ENCODE results near the gene OR11L1. TPM values are rescaled to one million over a fixed set of nuclear protein-coding genes. Genes with fewer than 3 reads are reported as not detected.

The OR11L1 gene
- total RNA-seq, 1 donor from 2014 or later, result not detected

DNA sequence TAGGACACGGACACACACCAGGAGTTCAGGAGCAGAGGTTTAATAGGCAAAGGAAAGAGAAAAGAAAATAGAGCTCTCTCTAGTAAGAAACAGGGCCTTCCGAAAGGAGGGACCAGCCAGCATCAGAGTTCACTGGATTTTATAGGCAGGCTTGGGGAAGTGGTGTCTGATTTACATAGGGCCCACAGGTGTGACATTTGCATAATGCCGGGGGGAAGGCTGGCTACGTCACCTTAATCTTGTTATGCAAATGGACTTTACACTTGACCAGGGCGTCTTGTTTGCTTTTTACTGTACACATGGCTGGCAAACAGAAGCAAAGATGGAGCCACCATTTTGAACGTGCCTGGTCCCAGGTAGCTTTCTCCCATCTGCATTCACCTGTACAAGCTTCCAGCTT lies 17.7 kb downstream of the OR11L1 start, which contains the start of gene OR14A16:
TSS of gene OR14A16 (minus strand) at position 97 of the 400 bp plus-strand sequence. CDS start 8,390 bp downstream, outside the sequence.
- H3K27ac Mint-ChIP-seq (ENCODE audit: unreplicated experiment), result no peak within 1 kb of the TSS
- H3K4me1 Mint-ChIP-seq (ENCODE audit: unreplicated experiment), result no peaks in the 10 kb centered on the region

DNA sequence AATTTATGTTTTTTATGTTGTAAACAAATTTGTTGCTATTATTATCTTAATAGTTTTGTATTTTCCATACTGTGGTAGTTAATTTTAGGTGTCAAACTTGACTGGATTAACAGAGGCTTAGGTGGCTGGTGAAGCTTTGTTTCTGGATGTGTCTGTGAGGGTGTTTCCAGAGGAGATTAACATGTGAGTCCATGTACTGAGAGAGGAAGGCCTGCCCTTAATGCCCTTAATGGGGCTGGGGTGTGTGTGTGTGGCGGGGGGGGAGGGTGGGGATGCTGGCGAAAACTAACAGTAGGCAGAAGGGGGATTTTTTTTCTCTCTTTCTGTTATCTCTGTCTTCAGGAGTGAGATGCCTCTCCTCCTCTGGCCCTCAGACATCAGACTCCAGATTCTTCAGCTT lies 19.6 kb downstream of the OR11L1 start:
- Mint-ChIP-seq H3K36me3 (ENCODE audit: low read depth, unreplicated experiment) (no peaks in the 10 kb centered on the region), H3K27ac (ENCODE audit: unreplicated experiment) (no peak overlapping the region), H3K4me3 (ENCODE audit: unreplicated experiment) (no peak overlapping the region), H3K4me1 (ENCODE audit: unreplicated experiment) (no peaks in the 10 kb centered on the region), H3K9me3 (ENCODE audit: unreplicated experiment) (peaks cover 5% of the 10 kb centered on the region), H3K27me3 (ENCODE audit: unreplicated experiment) (no peaks in the 10 kb centered on the region)
- no peak for DNase-seq (ENCODE audit: low spot score)
- TF ChIP-seq, protein P1, sequence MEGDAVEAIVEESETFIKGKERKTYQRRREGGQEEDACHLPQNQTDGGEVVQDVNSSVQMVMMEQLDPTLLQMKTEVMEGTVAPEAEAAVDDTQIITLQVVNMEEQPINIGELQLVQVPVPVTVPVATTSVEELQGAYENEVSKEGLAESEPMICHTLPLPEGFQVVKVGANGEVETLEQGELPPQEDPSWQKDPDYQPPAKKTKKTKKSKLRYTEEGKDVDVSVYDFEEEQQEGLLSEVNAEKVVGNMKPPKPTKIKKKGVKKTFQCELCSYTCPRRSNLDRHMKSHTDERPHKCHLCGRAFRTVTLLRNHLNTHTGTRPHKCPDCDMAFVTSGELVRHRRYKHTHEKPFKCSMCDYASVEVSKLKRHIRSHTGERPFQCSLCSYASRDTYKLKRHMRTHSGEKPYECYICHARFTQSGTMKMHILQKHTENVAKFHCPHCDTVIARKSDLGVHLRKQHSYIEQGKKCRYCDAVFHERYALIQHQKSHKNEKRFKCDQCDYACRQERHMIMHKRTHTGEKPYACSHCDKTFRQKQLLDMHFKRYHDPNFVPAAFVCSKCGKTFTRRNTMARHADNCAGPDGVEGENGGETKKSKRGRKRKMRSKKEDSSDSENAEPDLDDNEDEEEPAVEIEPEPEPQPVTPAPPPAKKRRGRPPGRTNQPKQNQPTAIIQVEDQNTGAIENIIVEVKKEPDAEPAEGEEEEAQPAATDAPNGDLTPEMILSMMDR (IDR thresholded peaks at IDR 0.05; ENCODE audit: unreplicated experiment), result no peak

More for the DNA sequence above, 17.7 kb downstream of the OR11L1 start, which contains the start of gene OR14A16:
- DNase-seq (ENCODE audit: low spot score), result no peak
- Mint-ChIP-seq H3K27me3 (ENCODE audit: unreplicated experiment) (peaks cover 2% of the 10 kb centered on the region), H3K9me3 (ENCODE audit: unreplicated experiment) (peaks cover 11% of the 10 kb centered on the region), H3K36me3 (ENCODE audit: low read depth, unreplicated experiment) (no peaks in the 10 kb centered on the region), H3K4me3 (ENCODE audit: unreplicated experiment) (no peak within 1 kb of the TSS)
- TF ChIP-seq, protein P1 (IDR thresholded peaks at IDR 0.05; ENCODE audit: unreplicated experiment), result no peak

DNA sequence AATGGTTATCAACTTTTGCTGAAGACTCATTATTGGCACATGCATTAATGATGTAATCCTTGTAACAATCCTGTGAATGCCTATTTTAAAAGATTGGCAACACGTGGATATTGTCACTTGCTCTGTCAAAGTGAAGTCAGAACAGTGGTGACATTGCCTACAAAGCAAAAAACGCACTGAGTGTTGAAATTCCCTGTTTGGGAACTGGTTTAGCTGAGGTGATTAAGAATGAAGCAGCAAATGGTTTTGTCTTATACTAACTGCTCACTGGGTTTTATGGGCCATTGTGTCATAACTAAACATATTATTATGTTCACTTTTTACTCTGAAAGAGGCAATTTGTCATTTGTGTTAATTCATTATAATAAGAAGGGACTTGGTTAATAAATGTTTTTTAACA lies 29.1 kb downstream of the OR11L1 start:
- Mint-ChIP-seq H3K4me1 (ENCODE audit: unreplicated experiment) (no peaks in the 10 kb centered on the region), H3K27ac (ENCODE audit: unreplicated experiment) (no peak overlapping the region), H3K4me3 (ENCODE audit: unreplicated experiment) (no peak overlapping the region), H3K9me3 (ENCODE audit: unreplicated experiment) (peaks cover 9% of the 10 kb centered on the region), H3K36me3 (ENCODE audit: low read depth, unreplicated experiment) (no peaks in the 10 kb centered on the region), H3K27me3 (ENCODE audit: unreplicated experiment) (no peaks in the 10 kb centered on the region)
- DNase-seq (ENCODE audit: low spot score), result no peak
- TF ChIP-seq, protein P1 (IDR thresholded peaks at IDR 0.05; ENCODE audit: unreplicated experiment), result no peak

DNA sequence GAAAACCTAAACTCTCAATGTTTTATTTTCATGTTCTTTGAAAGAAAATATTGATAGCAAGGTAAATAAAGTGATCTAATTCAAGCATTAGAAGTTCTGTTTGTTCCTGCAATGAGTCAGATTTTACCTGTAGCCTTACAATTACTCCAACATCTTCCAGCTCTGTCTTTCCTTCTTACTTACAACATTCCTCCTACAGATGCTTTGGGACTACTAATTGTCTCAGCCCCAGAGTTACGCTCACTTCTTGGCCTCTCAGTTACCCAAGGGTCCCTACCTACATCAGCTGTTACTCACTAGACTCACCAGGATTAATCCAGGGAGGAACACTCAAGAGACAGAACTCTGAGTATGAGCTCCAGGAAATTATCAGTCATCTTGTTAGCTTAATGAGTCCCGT lies 44.2 kb downstream of the OR11L1 start:
- Mint-ChIP-seq H3K9me3 (ENCODE audit: unreplicated experiment) (no peaks in the 10 kb centered on the region), H3K36me3 (ENCODE audit: low read depth, unreplicated experiment) (no peaks in the 10 kb centered on the region), H3K4me3 (ENCODE audit: unreplicated experiment) (no peak overlapping the region), H3K4me1 (ENCODE audit: unreplicated experiment) (no peaks in the 10 kb centered on the region), H3K27ac (ENCODE audit: unreplicated experiment) (no peak overlapping the region), H3K27me3 (ENCODE audit: unreplicated experiment) (peaks cover 3% of the 10 kb centered on the region)
- no peak for DNase-seq (ENCODE audit: low spot score)
- TF ChIP-seq, protein P1 (IDR thresholded peaks at IDR 0.05; ENCODE audit: unreplicated experiment), result no peak

Other genes with a start within 250 kb of the OR11L1 start
- not detected for gene OR2G3, start 236.3 kb downstream of the OR11L1 start, total RNA-seq (ENCODE audit: unreplicated experiment)
- not detected for gene OR13G1, start 162.2 kb downstream of the OR11L1 start, total RNA-seq (ENCODE audit: unreplicated experiment)
- gene OR6F1, start 125.2 kb downstream of the OR11L1 start, total RNA-seq (ENCODE audit: unreplicated experiment), result not detected
- gene OR14K1, start 103.3 kb downstream of the OR11L1 start, total RNA-seq (ENCODE audit: unreplicated experiment), result not detected
- not detected for gene OR14A2, start 93.8 kb downstream of the OR11L1 start, total RNA-seq (ENCODE audit: unreplicated experiment)
- not detected for gene OR1C1, start 81.3 kb downstream of the OR11L1 start, total RNA-seq (ENCODE audit: unreplicated experiment)
- not detected for gene OR14A16, start 17.8 kb downstream of the OR11L1 start, total RNA-seq (ENCODE audit: unreplicated experiment)
- gene TRIM58, start 15.3 kb upstream of the OR11L1 start, total RNA-seq (ENCODE audit: unreplicated experiment), result 1.4 TPM
- gene OR2W3, start 53.7 kb upstream of the OR11L1 start, total RNA-seq (ENCODE audit: unreplicated experiment), result 0.87 TPM
- gene OR2T8, start 78.4 kb upstream of the OR11L1 start, total RNA-seq (ENCODE audit: unreplicated experiment), result not detected
- gene OR2AJ1, start 83.0 kb upstream of the OR11L1 start, total RNA-seq (ENCODE audit: unreplicated experiment), result not detected
- not detected for gene OR2L8, start 107.0 kb upstream of the OR11L1 start, total RNA-seq (ENCODE audit: unreplicated experiment)
- gene OR2AK2, start 123.3 kb upstream of the OR11L1 start, total RNA-seq (ENCODE audit: unreplicated experiment), result not detected
- not detected for gene OR2L5, start 171.8 kb upstream of the OR11L1 start, total RNA-seq (ENCODE audit: unreplicated experiment)
- not detected for gene OR2L2, start 188.2 kb upstream of the OR11L1 start, total RNA-seq (ENCODE audit: unreplicated experiment)
- gene OR2L3, start 204.9 kb upstream of the OR11L1 start, total RNA-seq (ENCODE audit: unreplicated experiment), result not detected